Gastrocnemius medialis (tissue), 4 donors: ENCODE data around the gene CHID1. TPM values are rescaled to one million over a fixed set of nuclear protein-coding genes. Genes with fewer than 3 reads are reported as not detected.

Experiments used
- ATAC-seq, 2 donors: fragments of 150-250 bp; one replicate each; pipeline ENCODE4 v1.9.1; 2016
- DNase-seq, 2 donors: peaks; one replicate each; pipeline ENCODE4 v3.0.0-alpha.2; 2019
- H3K27ac ChIP-seq, 4 donors: fragments of 200-600 bp; sonication (generic); 1 replicate in 1 of 4; 2 replicates in 3 of 4; pipeline ENCODE4 v1.5.1; 2016 to 2018; ENCODE audit warnings: mild to moderate bottlenecking in 2 of 4, moderate library complexity in 1 of 4
- H3K27me3 ChIP-seq, 3 donors: fragments of 200-600 bp; sonication (generic) in 2 of 3; 1 replicate in 1 of 3; 2 replicates in 2 of 3; pipeline versions ENCODE4 v1.5.1 to v1.6.0; 2016 to 2019; ENCODE audit warnings: mild to moderate bottlenecking in 1 of 3, moderate library complexity in 1 of 3
- H3K36me3 ChIP-seq, 2 donors: fragments of 200-600 bp; sonication (generic) in 1 of 2; one replicate each; pipeline ENCODE4 v1.5.1; 2017 to 2018
- H3K4me1 ChIP-seq, 2 donors: fragments of 200-600 bp; sonication (generic) in 1 of 2; one replicate each; pipeline ENCODE4 v1.5.1; 2016 to 2017; ENCODE audit warnings: mild to moderate bottlenecking in 2 of 2
- H3K4me3 ChIP-seq, 4 donors: fragments of 200-600 bp; sonication (generic) in 3 of 4; 1 replicate in 1 of 4; 2 replicates in 3 of 4; pipeline ENCODE4 v1.5.1; 2016 to 2019; ENCODE audit warnings: mild to moderate bottlenecking in 2 of 4
- H3K9me3 ChIP-seq, 3 donors: fragments of 200-600 bp; sonication (generic) in 2 of 3; 1 replicate in 1 of 3; 2 replicates in 2 of 3; pipeline ENCODE4 v1.5.1; 2016 to 2019
- POLR2A ChIP-seq, 2 donors: fragments of 450-650 bp; IDR thresholded peaks; one replicate each; pipeline ENCODE4 v1.6.1; 2017; ENCODE audit warnings: antibody characterized with exemption in 2 of 2, mild to moderate bottlenecking in 2 of 2, moderate library complexity in 2 of 2
- in situ Hi-C, 4 donors: fragments of 200-750 bp; cut with MboI; loops; one replicate each; pipeline versions ENCODE4 v1.15.0 to v1.8.0; 2017; ENCODE audit warnings: low sequenced_read_pairs in 4 of 4
- intact Hi-C: fragments of 100-400 bp; cut with DNase I; formaldehyde crosslinking; loops from one replicate; pipeline ENCODE4 v1.15.1; 2023; ENCODE audit warnings: low total_unique reads
- total RNA-seq, 4 donors: library from RNA; depleted of rRNA; stranded (reverse); fragments of >200 nt; gene quantifications; one replicate each; pipeline versions ENCODE4 v1.1.0 to v1.2.3, GENCODE V29; 2016
- TF ChIP-seq, protein P1 (sequence below), 5 experiments: fragments of 450-650 bp in 3 of 5; fragments of 200-600 bp in 2 of 5; sonication (generic) in 2 of 5; IDR thresholded peaks in 4 of 5; conservative IDR thresholded peaks in 1 of 5; 1 replicate in 4 of 5; 2 replicates in 1 of 5; pipeline ENCODE4 v1.5.1; 2016 to 2019; ENCODE audit warnings: antibody characterized with exemption in 5 of 5, mild to moderate bottlenecking in 3 of 5, moderate library complexity in 3 of 5

The CHID1 gene
- total RNA-seq, 4 donors from 2014 or later: 23.3 to 43.2 (median 33.1) TPM

GRCh38 chr11:880447-880846 lies 30.2 kb downstream of the CHID1 start:
- H3K27ac ChIP-seq: no peak overlapping the region
- no peak overlapping the region for H3K4me3 ChIP-seq
- in situ Hi-C loops: no loop called here
- H3K4me1 ChIP-seq: peaks cover 8 to 10% of the 10 kb centered on the region in 2 donors
- ATAC-seq: no peak
- H3K36me3 ChIP-seq: peaks cover 0 to 12% of the 10 kb centered on the region in 2 donors
- no peaks in the 10 kb centered on the region for H3K9me3 ChIP-seq
- no peak for DNase-seq
- intact Hi-C loops: no loop called here
- no peak for TF ChIP-seq POLR2A (IDR thresholded peaks at IDR 0.05)
- TF ChIP-seq, protein P1, sequence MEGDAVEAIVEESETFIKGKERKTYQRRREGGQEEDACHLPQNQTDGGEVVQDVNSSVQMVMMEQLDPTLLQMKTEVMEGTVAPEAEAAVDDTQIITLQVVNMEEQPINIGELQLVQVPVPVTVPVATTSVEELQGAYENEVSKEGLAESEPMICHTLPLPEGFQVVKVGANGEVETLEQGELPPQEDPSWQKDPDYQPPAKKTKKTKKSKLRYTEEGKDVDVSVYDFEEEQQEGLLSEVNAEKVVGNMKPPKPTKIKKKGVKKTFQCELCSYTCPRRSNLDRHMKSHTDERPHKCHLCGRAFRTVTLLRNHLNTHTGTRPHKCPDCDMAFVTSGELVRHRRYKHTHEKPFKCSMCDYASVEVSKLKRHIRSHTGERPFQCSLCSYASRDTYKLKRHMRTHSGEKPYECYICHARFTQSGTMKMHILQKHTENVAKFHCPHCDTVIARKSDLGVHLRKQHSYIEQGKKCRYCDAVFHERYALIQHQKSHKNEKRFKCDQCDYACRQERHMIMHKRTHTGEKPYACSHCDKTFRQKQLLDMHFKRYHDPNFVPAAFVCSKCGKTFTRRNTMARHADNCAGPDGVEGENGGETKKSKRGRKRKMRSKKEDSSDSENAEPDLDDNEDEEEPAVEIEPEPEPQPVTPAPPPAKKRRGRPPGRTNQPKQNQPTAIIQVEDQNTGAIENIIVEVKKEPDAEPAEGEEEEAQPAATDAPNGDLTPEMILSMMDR (IDR thresholded peaks at IDR 0.05 in 4 of 5, conservative IDR thresholded peaks at IDR 0.05 in 1 of 5): no peak
- H3K27me3 ChIP-seq: no peaks in the 10 kb centered on the region

- Histone ChIP-seq H3K36me3 (peaks cover 0 to 5% of the 10 kb centered on the region in 2 donors), H3K27me3 (no peaks in the 10 kb centered on the region), H3K9me3 (no peaks in the 10 kb centered on the region), H3K4me1 (peaks cover 8 to 10% of the 10 kb centered on the region in 2 donors), H3K27ac (no peak overlapping the region), H3K4me3 (no peak overlapping the region)
- ATAC-seq (no peak), DNase-seq (no peak)
- intact Hi-C loops (no loop called here), in situ Hi-C loops (no loop called here)
- no peak for TF ChIP-seq POLR2A (IDR thresholded peaks at IDR 0.05)
- TF ChIP-seq, protein P1 (IDR thresholded peaks at IDR 0.05 in 4 of 5, conservative IDR thresholded peaks at IDR 0.05 in 1 of 5): no peak
These were observed 33.0 kb downstream of the CHID1 start for GRCh38 chr11:877565-877964.

GRCh38 chr11:876545-876944 lies 34.1 kb downstream of the CHID1 start:
- peak; percentile 82 to 93 for ATAC-seq
- no peak overlapping the region for H3K4me3 ChIP-seq
- H3K27ac ChIP-seq: no peak overlapping the region
- intact Hi-C loops (no loop called here), in situ Hi-C loops (no loop called here)
- H3K36me3 ChIP-seq: peaks cover 0 to 5% of the 10 kb centered on the region in 2 donors
- TF ChIP-seq, protein P1 (IDR thresholded peaks at IDR 0.05 in 4 of 5, conservative IDR thresholded peaks at IDR 0.05 in 1 of 5): no peak
- no peak for TF ChIP-seq POLR2A (IDR thresholded peaks at IDR 0.05)
- DNase-seq: peak; percentile 45 to 85
- H3K9me3 ChIP-seq: no peaks in the 10 kb centered on the region
- no peaks in the 10 kb centered on the region for H3K27me3 ChIP-seq
- peaks cover 8 to 10% of the 10 kb centered on the region in 2 donors for H3K4me1 ChIP-seq

DNA sequence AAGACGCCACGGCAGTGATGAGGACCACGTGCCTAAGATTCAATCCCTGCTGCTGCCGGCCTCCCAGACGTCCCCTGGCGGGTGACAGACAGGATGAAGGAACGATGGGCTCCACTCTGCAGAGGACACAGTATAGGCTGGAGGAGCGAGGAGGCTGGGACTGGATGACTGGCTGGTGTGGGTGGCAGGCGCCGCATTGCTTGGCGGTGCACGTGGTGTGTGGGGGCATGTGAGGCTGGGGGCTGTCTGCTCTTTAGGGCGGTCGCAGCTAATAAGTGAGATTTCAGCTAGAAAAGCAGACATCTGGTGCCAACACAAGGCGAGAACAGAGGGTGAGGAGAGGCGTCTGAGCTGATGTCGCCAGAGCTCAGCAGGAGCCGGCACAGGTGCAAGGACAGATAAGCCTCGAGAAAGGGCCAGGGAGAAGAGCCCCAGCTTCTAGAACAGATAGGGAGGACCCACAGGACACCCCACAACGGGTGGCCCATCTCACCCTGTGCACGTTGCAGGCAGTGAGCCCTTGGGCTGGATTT lies 34.8 kb downstream of the CHID1 start:
- H3K27me3 ChIP-seq: no peaks in the 10 kb centered on the region
- no peaks in the 10 kb centered on the region for H3K9me3 ChIP-seq
- in situ Hi-C loops (no loop called here), intact Hi-C loops (no loop called here)
- DNase-seq (no peak), ATAC-seq (no peak)
- TF ChIP-seq, protein P1 (IDR thresholded peaks at IDR 0.05 in 4 of 5, conservative IDR thresholded peaks at IDR 0.05 in 1 of 5): no peak
- TF ChIP-seq POLR2A (IDR thresholded peaks at IDR 0.05): no peak
- H3K27ac ChIP-seq: no peak overlapping the region
- no peak overlapping the region for H3K4me3 ChIP-seq
- peaks cover 8 to 10% of the 10 kb centered on the region in 2 donors for H3K4me1 ChIP-seq
- H3K36me3 ChIP-seq: peaks cover 0 to 5% of the 10 kb centered on the region in 2 donors

- ATAC-seq: no peak
These were observed 35.4 kb downstream of the CHID1 start for GRCh38 chr11:875203-875602.

More at GRCh38 chr11:875203-875602, 35.4 kb downstream of the CHID1 start:
- intact Hi-C loops (no loop called here), in situ Hi-C loops (no loop called here)
- peaks cover 0 to 2% of the 10 kb centered on the region in 2 donors for H3K36me3 ChIP-seq
- no peaks in the 10 kb centered on the region for H3K27me3 ChIP-seq
- TF ChIP-seq POLR2A (IDR thresholded peaks at IDR 0.05): no peak
- TF ChIP-seq, protein P1 (IDR thresholded peaks at IDR 0.05 in 4 of 5, conservative IDR thresholded peaks at IDR 0.05 in 1 of 5): no peak
- H3K27ac ChIP-seq: no peak overlapping the region
- H3K9me3 ChIP-seq: no peaks in the 10 kb centered on the region
- H3K4me1 ChIP-seq: peaks cover 8 to 10% of the 10 kb centered on the region in 2 donors
- no peak for DNase-seq
- no peak overlapping the region for H3K4me3 ChIP-seq
